Activated CD4-positive, alpha-beta T cell treated with anti-CD3 and anti-CD28 coated beads, Interleukin-2, amount 50 U/mL, for 16 hours (primary cell): ENCODE results near the gene MORN5.

Source experiments
- DNase-seq: peaks from one replicate; pipeline ENCODE4 v3.0.0-alpha.2; 2020

MORN5 gene

DNA sequence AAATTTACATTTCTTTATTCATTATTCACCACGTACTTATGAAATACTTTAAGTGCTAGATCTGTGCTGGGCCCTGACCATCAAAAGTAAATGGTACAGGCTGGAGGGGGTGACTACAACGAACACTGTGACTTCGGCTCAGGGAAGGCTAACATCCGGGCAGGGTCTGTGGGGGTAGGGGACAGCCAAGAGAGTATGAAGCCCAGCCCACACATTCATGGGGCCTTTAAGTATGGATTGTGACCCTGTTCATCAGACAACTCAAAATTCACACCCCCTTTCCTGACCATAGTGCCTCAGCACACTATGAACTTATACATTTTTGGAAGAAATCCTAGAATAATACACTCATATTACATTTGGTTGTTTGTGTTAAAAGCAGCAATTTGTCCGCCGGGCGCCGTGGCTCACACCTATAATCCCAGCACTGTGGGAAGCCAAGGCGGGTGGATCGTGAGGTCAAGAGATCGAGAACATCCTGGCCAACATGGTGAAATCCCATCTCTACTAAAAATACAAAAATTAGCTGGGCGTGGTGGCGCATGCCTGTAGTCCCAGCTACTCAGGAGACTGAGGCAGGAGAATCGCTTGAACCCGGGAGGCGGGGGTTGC lies 33.3 kb downstream of the MORN5 start:
- DNase-seq, result no peak

DNA sequence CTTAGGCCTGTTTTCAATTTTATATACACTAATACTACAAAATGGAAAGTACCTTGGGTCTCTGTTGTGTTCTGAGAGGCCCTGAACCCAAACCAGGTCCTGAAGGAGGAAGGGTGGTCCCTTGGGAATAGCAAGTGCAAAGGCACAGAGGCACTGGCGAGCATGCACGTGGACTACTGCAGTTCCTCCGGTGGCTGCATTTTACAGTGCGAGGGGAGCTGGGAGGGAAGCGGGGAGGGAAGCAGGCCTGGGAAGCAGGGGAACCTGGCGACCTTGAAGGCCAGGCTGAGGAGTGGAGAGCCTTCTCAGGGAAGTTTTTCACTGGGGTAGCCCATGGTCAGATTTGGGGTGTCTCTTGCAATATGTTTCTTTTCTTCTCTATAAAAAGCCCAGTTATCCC lies 33.9 kb downstream of the MORN5 start:
- DNase-seq, result no peak

DNA sequence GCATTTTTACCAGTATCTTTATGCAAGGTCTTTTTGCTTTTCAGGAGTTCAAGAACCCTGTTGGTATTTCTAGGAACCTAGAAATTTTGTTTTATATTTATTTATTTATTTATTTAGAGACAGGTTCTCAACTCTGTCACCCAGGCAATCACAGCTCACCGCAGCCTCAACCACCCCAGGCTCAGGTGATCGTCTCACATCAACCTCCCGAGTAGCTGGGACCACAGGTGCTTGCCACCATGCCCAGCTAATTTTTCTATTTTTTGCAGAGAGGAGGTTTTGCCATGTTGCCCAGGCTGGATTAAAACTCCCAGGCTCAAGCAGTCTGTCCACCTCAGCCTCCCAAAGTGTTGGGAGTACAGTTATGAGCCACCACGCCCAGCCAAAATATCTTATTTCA lies 36.2 kb downstream of the MORN5 start:
- DNase-seq, result no peak

DNA sequence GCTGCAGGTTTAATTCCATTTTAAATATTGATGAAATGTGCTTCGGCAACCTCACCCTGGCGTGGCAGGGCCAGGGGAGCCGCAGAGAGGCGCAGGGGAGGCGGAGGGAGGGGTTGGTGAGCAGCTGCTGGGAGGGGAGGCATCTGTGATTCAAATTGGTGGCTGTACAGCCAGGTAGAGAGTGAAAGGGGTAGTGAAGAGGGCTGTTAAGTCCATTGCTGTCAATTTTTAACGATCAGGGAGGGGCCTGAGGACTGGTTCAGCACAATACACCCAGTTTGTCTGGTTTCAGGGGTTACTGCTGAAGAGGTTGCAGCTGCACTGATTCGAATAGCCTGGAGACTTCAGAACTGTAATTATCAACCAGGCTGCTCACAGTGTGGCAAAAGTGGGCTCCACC lies 37.7 kb downstream of the MORN5 start:
- no peak for DNase-seq

DNA sequence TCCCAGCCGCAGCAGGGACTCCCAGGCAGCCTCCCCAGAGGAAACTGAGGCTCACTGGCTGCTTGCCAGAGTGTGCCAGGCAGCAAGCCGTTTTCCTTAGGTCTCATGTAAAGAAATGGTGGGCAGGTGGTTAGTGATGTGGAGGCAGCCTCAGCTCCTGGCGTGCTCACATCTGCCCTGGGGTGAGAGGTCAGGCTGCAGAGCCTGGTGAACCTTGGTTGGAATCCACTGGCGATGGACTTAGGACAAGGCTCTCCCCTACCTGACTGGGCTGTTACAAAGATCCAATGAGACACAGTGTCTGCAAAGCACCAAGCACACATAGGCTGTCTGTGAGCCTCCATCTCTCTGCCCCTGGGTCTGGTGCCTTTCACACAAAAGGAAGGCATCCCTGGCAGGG lies 38.2 kb downstream of the MORN5 start:
- DNase-seq, result no peak

DNA sequence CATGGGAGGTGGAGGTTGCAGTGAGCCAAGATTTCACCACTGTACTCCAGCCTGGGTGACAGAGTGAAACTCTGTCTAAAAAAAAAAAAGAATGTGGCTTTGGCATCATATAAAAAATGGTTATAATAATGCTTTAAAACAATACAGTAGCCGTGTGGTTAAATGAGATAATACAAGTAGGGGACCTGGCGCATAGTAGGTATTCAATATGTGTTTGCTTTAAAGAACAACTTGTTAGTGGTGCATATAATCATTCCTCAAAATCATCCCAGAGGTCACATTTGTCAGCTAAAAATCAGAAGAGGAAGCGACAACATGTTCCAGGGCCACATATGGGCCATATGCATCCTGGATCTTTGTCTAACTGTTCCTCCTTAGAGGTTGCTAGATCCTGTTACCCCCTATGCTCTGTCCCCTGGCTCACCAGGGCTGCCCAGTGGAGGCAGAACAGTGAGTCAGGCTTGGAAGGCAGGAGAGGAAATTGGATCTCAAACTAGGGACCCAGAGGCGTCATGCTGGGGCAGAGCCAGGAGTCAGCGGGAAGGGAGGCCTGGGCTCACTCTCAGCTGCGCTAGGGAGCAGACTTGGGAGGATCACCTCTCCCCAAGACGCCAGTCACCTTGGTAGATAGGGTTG lies 41.4 kb downstream of the MORN5 start:
- no peak for DNase-seq

DNA sequence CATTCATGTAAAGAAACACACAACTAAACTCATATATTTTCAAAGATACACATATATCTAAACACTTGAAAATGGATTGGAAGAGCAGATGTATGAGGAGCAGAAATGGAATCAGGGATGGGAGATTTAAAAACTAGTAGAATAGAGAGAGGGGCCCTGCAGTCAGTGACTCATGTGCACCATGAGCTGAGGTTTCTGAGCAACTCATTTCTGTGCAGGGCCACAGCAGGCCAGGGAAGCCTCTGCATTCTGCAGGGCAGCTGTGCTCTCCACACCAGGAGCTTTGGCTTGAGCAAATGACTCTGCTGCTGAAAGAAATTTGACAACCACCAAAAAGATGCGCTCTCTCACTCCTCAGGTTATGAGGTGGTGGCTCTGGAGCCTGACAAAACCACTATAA lies 41.9 kb downstream of the MORN5 start:
- DNase-seq, result no peak

DNA sequence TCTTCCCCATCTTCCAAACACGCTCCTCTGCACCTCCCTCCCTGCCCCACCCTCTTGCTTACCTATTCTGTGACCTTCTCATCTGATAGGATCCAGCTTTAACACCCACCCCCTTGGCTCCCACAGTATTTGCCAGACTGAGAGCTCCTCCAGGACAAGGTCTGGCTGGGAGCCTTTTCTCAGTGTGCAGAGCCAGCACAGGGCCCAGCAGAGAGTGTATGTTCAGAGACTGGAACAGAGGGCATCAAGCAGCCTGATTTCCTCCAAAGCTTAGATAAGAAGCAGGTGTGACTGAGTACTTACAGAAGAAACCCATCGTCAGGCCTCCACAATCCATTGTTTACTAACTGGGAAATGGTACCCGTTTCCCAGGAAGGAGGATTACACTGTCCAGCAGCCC lies 42.4 kb downstream of the MORN5 start:
- no peak for DNase-seq

DNA sequence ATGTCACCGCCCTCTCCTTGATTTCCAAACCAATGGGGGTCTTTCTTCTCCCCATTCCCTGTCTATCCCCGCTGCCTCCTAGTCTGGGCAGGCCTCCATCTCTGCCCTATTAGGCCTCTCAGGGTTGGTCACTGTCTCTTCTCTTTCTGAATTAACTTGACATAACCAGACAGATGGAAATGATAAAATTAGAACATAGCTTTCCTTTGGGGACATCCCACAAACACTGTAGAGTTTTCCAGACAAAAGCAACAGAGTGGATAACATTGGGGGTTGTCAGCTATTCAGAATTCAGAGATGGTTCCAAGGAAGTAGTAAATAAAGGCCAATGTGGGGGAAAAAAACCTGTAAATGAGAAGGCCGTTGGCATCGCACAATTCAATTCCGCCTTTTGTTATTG lies 44.3 kb downstream of the MORN5 start:
- DNase-seq, result no peak

DNA sequence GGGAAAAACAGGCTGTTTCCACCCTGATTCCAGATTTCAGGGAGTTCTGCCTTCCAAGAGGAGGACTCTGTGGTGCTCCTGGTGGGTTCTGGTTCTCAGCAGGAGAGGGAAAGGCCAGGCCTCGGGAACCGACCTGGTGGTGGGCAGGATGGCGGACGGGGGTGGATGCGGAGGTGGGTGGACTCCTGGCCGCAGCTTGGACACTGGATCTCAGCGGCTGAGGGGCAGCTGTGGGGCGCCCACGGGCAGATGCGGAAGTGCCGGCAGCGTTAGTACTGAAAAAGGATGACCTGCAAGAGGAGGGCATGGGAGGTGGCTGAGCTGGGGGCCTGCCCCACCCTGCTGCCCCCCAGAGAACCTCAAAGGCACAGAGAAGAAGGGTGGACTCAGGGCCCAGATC lies 44.8 kb downstream of the MORN5 start:
- DNase-seq, result no peak

DNA sequence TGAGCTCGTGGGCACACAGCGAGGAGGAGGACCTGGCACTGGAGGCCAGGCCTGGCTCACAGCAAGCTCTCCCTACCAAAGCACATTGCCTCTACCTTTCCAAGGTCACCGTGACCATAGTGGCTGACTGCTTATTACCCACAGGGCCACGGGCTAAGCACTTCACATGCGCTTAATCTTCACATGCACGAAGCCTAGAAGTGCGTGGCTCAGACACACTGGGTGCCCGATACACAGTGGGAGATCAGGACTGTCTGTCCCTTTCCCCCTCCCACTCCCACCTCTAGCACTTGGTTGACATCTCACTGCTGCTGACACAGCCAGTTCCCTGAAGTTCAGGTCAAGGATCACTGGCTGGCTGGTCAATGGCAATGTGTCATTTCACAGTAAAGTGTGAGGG lies 45.5 kb downstream of the MORN5 start:
- no peak for DNase-seq

DNA sequence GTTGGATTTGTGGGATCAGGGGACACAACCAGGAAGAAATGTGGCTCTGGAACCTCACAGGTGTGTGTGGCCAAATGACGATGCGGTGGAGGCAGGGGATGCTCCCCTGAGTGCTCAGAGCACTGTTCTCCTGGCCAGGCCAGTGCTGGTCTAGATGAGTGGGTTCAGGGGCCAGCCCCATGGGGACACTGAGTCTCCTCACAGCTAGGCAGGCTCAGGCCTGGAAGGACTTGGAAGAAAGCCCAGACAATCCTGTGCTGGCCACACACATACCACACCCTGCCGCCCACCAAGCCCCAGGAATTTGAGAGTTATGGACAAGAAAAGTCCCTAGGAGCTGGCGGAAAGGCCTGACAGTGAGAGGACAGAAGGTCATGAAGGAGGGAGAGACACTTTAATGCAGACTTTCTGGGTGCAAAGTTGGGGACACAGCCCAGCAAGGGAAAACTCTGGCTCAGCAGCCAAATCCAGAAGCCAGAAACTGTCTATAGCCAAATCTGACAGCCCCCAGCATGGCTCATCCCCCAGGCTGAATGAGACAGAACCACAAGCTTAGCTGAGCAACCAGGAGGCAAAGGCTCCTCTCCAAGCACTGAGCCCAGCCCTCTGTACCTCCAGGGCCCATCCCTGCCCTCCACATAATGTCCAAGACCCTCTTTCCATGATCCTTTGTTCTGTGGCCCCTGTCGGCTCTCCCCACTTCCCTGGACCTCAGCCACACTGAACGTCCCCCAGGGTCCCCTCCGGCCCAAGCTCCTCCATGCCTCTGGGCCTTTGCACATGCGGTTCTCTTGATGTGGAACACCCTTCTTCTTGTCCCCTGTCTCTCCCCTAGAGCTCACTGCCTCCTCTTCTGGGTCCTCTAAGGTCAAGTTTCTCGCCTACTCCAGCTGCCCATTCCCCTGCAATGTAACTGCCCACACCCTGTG lies 46.7 kb downstream of the MORN5 start:
- no peak for DNase-seq

DNA sequence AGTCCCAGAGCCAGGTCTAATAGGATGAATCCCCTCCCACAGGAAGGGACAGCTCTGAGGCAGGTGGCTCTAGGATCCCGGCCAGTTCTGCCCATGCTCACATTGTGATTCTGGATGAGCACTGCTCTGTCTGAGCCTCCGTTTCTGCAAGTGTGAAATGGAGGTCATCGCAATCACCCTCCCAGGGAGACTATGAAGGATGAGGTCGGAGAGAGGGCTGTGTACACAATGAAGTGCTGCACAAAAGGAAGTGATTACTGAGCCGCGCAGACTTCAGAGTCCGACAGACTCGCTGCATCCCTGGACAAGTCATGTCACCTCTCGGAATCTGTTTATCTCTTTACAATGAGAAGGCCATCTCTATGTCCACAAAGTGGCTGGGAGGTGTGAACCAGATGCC lies 47.4 kb downstream of the MORN5 start:
- DNase-seq, result no peak

DNA sequence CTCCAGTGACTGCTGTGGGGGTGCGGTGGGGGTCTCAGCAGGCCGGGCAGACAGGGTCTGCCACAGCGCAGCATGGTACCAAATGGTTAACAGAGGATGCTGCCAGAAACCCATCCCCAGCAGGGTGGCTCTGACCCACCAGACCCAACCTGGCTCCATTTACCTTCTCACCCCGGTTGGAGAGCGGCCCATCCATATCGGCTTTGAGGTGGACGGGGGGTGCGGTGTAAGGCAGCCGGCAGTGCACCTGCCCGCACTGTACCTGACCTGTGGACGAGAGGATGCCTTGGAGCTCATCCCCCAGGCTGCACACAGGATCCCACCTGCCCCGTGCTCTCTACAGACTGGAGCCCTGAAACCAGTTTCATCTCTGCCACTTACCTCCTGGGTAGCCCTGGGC lies 49.7 kb downstream of the MORN5 start:
- DNase-seq, result no peak

DNA sequence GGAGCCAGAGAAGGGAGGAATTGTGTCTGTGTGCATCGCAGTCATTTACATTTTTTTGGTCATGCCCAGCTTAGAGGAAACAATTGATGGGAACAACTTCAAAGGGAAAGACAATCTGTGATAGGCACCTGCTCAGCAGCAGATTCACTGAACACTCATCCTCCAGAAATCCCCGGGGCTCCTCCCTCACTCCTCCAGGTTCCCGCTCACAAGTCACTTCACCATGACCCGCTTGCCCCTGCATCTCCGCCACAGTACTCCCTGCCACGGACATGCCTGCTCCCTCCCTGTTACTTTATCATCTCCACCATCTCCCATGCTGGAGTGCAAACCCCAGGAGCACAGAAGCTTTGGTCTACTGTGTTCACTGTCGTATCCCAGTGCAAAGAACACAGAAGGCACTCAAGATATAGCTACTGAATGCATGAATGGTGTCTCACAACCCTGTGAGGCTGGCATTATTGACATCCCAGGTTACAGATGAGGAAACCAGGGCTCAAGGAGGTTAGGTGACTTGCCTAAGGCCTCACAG lies 52.8 kb downstream of the MORN5 start:
- DNase-seq, result no peak

DNA sequence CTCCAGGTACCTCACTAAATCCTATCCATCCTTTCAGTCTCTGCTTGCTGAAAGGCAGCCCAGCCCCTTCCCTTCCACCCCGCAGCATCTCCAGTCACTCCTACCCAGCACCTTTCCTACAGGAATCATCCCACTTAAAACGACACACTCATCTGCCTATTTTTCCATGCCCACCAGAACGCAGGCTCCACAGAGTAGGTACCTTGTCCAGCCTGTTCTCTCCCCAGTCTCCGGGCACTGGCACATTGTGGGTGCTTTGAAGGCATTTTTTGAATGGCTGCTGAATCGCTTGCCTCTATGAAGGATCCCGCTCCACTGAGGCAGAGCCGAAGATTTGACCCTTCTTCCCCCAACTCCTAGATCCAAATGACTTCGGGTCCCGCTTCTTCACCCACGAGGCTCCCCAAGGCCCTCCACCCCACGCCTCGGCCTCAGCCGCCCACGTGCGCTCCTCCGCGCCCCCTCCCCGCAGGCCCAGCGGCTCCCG lies 53.4 kb downstream of the MORN5 start:
- no peak for DNase-seq

DNA sequence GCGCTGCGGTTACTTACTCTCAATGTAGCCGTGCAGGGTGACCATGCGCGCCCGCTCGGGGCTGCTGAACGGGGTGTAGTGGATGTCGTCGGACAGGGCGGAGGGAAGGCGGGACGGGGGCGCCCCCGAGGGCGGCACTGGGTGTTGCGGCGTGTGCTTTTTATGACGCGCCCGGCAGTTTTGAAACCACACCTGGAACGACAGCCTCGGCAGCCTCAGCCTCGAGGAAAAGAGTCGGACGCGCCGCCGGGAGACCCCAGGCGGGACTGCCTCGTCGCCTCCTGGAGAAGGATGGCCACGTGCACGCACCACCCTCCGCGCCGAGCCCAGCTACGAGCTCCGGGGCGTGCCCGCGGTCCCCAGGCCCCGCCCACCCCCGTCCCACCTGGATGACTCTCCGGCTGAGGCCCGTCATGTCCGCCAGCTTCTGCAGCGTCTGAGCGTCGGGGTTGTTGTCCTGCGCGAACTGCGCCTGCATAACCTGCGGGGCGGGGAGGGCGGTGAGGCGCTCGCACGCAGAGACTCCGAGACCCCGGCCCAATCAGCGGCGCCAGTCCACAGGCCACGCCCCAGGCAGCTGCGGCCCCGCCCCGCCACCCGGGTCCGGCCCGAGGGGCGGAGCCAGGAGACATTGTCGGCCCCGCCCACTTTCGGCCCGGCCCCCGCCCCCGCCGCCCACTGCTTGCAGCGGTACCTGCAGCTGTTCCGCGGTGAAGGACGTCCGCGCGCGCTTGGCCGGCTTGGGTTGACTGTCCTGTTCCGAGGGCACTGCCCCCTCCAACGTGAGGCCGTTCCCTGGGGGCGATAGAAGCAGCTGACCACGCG lies 54.1 kb downstream of the MORN5 start:
- DNase-seq, result peak; percentile 58

DNA sequence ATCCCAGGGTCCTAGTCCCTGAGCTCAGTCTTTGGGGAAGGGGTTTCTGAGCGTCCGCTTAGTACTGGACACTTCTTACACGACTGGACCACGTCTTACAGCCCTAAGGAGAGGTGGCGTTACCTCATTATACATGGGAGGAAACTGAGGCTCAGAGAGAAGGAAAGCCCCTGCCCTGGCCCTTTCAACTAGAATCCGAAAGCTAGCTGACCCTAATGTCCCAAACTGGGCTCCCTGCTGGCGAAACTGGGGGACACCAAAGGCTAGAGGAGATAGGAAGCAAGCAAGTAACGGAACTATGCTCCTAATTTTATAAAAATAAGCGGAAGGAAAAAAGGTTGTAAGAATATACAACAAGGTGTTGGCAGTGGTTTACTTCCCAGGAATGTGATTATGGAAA lies 54.8 kb downstream of the MORN5 start:
- DNase-seq, result no peak

DNA sequence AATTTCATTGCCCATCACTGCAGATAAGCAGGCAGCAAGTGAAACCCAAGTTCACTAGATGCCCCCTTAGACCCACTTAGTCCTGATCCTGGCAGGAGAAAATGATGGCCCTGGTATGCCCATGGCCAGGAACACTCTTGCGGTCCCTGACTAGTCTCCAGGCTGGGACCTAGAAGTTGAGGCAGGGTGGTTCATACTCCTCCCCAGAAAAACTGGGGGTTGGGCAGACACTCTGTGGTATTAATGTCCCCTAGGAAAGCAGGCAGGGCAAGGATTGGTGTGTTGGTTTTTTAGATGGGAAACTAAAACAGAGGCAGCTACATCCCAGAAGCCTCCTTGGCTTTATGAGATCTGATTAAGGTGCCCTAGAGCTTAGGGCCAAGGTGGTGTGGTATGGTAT lies 56.0 kb downstream of the MORN5 start:
- DNase-seq, result no peak

DNA sequence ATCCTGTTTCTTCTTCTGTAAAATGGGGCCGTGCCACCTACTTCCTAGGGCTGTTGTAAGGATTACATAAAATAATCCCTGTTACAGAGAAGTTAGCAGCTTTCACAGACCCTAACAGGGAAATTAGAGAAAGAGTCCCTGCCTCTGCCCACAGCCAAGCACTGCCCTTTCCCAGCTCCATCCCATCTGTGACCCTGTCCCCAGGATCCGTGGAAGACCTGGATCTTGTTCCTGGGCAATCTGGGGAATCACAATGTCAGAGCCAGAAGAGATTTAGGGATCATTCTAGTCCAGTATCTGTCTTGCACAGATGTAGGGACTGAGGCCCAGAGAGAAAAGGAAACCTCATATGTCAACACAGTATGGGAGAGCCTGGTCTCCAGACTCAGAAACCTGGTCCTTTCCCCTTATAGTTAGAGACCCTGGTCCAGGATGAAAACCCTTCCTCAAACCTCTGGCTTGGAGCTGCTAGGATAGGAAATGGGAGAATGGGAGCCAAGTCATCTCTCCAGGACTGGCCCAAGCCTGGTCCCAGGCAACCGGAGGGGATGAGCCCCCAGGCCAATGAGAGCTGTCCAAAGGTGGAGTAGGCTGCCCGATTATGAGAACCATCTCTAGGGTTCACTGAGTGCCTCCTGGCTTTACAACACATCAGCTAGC lies 56.6 kb downstream of the MORN5 start:
- no peak for DNase-seq

DNA sequence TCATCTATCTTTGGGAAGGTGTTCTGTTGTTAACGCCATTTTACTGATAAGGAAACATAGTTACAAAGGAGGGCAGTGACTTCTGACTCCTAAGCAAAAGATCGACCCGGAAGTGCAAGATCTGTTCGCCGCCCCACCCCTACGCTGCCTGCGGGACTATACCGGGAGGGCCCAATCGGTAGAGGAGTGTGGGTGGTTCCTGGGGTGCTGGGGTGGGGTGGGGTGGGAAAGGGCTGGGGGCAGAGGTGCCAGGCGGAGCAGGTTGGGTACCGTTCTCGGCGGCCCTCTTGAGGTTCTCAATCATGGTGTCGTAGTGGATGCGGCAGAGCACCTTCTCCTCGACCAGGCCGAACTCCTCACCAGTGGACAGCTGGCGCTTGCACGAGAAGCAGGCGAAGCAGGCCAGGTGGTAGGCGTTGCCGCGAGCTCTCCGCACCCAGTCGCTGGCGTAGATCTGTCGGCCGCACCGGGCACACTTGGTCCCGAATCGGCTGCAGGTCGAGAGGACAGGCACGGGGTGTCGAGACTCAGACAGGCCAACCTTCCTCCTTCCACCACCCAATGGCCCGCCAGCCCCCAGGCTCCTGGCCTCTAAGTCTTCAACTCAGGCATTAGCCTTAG lies 57.2 kb downstream of the MORN5 start:
- DNase-seq, result no peak

DNA sequence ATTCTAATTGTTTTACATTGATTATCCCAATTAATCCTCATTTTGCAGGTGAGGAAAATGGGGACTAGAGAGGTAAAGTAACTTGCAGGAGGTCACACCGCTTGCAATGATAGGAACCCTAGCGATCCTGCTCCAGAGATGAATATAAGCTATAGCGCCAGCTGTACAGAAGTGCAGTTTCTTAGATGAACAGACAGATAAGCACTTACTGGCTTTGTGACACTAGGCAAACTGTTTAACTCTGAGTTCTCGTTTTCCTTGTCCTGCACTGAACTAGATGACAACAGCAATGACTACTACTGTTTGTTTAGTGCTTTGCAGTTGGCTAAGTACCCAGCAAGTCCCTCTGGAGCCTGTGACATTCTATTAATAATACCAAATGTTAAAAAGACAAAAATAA lies 57.9 kb downstream of the MORN5 start:
- DNase-seq, result no peak
